Osteocyte (in vitro differentiated cells): ENCODE results near the gene OLFM2. TPM values are rescaled to one million over a fixed set of nuclear protein-coding genes. Genes with fewer than 3 reads are reported as not detected.
"Not testable (repeated sequence)": the region's sequence is repeated elsewhere in the genome, so short reads cannot be mapped to it uniquely, and the experiment has no call there.

ENCODE experiments used
- DNase-seq: peaks from one replicate; pipeline ENCODE4 v3.0.0; 2021; ENCODE audit warnings: mixed read lengths; ENCODE audit not compliant: unreplicated experiment; ENCODE audit errors: extremely low spot score
- H3K27ac Mint-ChIP-seq: one replicate; pipeline ENCODE4 v1.8.0; 2021; ENCODE audit warnings: mild to moderate bottlenecking, mixed read lengths; ENCODE audit not compliant: unreplicated experiment
- H3K27me3 Mint-ChIP-seq: one replicate; pipeline ENCODE4 v1.8.0; 2021; ENCODE audit warnings: mixed read lengths; ENCODE audit not compliant: unreplicated experiment
- H3K36me3 Mint-ChIP-seq: one replicate; pipeline ENCODE4 v1.8.0; 2021; ENCODE audit warnings: mixed read lengths; ENCODE audit not compliant: unreplicated experiment
- H3K4me1 Mint-ChIP-seq: one replicate; pipeline ENCODE4 v1.8.0; 2021; ENCODE audit warnings: mixed read lengths; ENCODE audit not compliant: unreplicated experiment
- H3K4me3 Mint-ChIP-seq: one replicate; pipeline ENCODE4 v1.8.0; 2021; ENCODE audit warnings: mild to moderate bottlenecking, moderate library complexity, mixed read lengths; ENCODE audit not compliant: unreplicated experiment
- H3K9me3 Mint-ChIP-seq: one replicate; pipeline ENCODE4 v1.8.0; 2021; ENCODE audit warnings: mixed read lengths; ENCODE audit not compliant: unreplicated experiment
- CTCF ChIP-seq: fragments of 200-600 bp; sonication (generic); IDR thresholded peaks from 2 replicates; pipeline ENCODE4 v1.5.0; 2021; ENCODE audit warnings: antibody characterized with exemption, mild to moderate bottlenecking, moderate library complexity
- total RNA-seq: library from RNA; stranded (reverse); gene quantifications from 2 replicates; pipeline ENCODE4 v1.2.1, GENCODE V29; 2021

The OLFM2 gene
- total RNA-seq, 1 donor from 2014 or later: 208 TPM

- H3K36me3 Mint-ChIP-seq: peaks cover 16% of the 10 kb centered on the region
- no peaks in the 10 kb centered on the region for H3K9me3 Mint-ChIP-seq
- H3K4me3 Mint-ChIP-seq: no peak overlapping the region
- no peak for DNase-seq
- H3K27ac Mint-ChIP-seq: peak overlapping the region; percentile 34
- TF ChIP-seq CTCF: no peak
- H3K4me1 Mint-ChIP-seq: peaks cover 2% of the 10 kb centered on the region
- H3K27me3 Mint-ChIP-seq: no peaks in the 10 kb centered on the region
Observed at GRCh38 chr19:9923440-9923839, 12.9 kb downstream of the OLFM2 start.

- H3K27ac Mint-ChIP-seq, H3K27me3 Mint-ChIP-seq, H3K4me3 Mint-ChIP-seq, H3K4me1 Mint-ChIP-seq, DNase-seq, H3K9me3 Mint-ChIP-seq: not testable (repeated sequence)
- H3K36me3 Mint-ChIP-seq: peaks cover 16% of the 10 kb centered on the region
Observed at GRCh38 chr19:9922782-9923379, 13.4 kb downstream of the OLFM2 start.

- Mint-ChIP-seq H3K9me3 (no peaks in the 10 kb centered on the region), H3K36me3 (peaks cover 8% of the 10 kb centered on the region), H3K4me3 (peak overlapping the region; percentile 7), H3K27me3 (no peaks in the 10 kb centered on the region), H3K27ac (peak overlapping the region; percentile 15), H3K4me1 (peaks cover 11% of the 10 kb centered on the region)
- TF ChIP-seq CTCF: no peak
- no peak for DNase-seq
Observed at GRCh38 chr19:9917321-9917720, 19.0 kb downstream of the OLFM2 start.

- no peaks in the 10 kb centered on the region for H3K9me3 Mint-ChIP-seq
- H3K27ac Mint-ChIP-seq: peak overlapping the region; percentile 0
- peaks cover 4% of the 10 kb centered on the region for H3K36me3 Mint-ChIP-seq
- H3K4me1 Mint-ChIP-seq: peaks cover 11% of the 10 kb centered on the region
- H3K27me3 Mint-ChIP-seq: no peaks in the 10 kb centered on the region
- no peak for DNase-seq
- H3K4me3 Mint-ChIP-seq: no peak overlapping the region
- TF ChIP-seq CTCF: no peak
Observed at GRCh38 chr19:9916719-9917118, 19.6 kb downstream of the OLFM2 start.

GRCh38 chr19:9914315-9915207 is 21.8 kb downstream of the OLFM2 start:
- Mint-ChIP-seq H3K27ac (peak overlapping the region; percentile 69), H3K9me3 (no peaks in the 10 kb centered on the region), H3K4me1 (peaks cover 11% of the 10 kb centered on the region), H3K4me3 (peak overlapping the region; percentile 71), H3K36me3 (no peaks in the 10 kb centered on the region), H3K27me3 (no peaks in the 10 kb centered on the region)
- TF ChIP-seq CTCF: peak; percentile 76
- peak; percentile 95 for DNase-seq
